HepG2 (cell line): ENCODE data around the gene PLSCR5. TPM values are rescaled to one million over a fixed set of nuclear protein-coding genes. Genes with fewer than 3 reads are reported as not detected.

Experiments used
- ATAC-seq: fragments of 200-7000 bp; cut with Tn5 transposase; 3 replicates; pipeline ENCODE4 v1.9.1; 2020; ENCODE audit warnings: mild to moderate bottlenecking, moderate library complexity
- BruUV-seq: library from RNA; stranded (reverse); fragments of 400-500 nt; replicated peaks from 2 replicates; lab custom pipeline; 2021; lab: Mats Ljungman, UMichigan
- CTCF ChIA-PET: fragments of 300-600 bp; formaldehyde crosslinking; extraction: SDS; loops from one replicate; lab custom pipeline; 2021; ENCODE audit warnings: low total read pairs, inconsistent platforms, low intra/inter-chr PET ratio; lab: Yijun Ruan, JAX
- POLR2A ChIA-PET: fragments of 350-600 bp; sonication (Branson Sonifier 250); formaldehyde crosslinking; loops from one replicate; lab custom pipeline; 2020; ENCODE audit warnings: antibody characterized with exemption, inconsistent platforms; lab: Yijun Ruan, JAX
- DNase-seq: peaks from one replicate; pipeline ENCODE4 v3.0.0-alpha.2; 2015; ENCODE audit warnings: low spot score
- FAIRE-seq: peaks from 3 replicates; lab custom pipeline; 2011; peaks lifted over from hg19 to GRCh38; lab: Jason Lieb, UNC
- H2AFZ ChIP-seq: one replicate; pipeline ENCODE4 v1.6.1; 2011; ENCODE audit warnings: low read length, inconsistent platforms
- H3K27ac ChIP-seq: fragments of 300-600 bp; 3 replicates; pipeline ENCODE4 v1.8.0; 2011; ENCODE audit warnings: mixed run types, mild to moderate bottlenecking, mixed read lengths, low read length, inconsistent platforms; ENCODE audit not compliant: insufficient read depth; ENCODE audit errors: extremely low read length
- H3K27me3 ChIP-seq, 2 experiments: fragments of 200-600 bp in 1 of 2; 2 replicates in 1 of 2; 3 replicates in 1 of 2; pipeline versions ENCODE4 v1.6.0 to v1.8.0; 2011; ENCODE audit warnings: low read length in 2 of 2, mild to moderate bottlenecking in 2 of 2, moderate library complexity in 2 of 2, inconsistent platforms in 1 of 2; ENCODE audit not compliant: insufficient read depth in 2 of 2, control insufficient read depth in 1 of 2
- H3K36me3 ChIP-seq, 2 experiments: fragments of 200-600 bp in 1 of 2; replicated peaks in 1 of 2; 2 replicates in 1 of 2; 3 replicates in 1 of 2; pipeline versions ENCODE4 v1.5.1 to v1.8.0; 2011; ENCODE audit warnings: low read length in 2 of 2, inconsistent platforms in 1 of 2; ENCODE audit not compliant: insufficient read depth in 2 of 2, control insufficient read depth in 1 of 2
- H3K4me1 ChIP-seq: 2 replicates; pipeline ENCODE4 v1.5.1; 2012; ENCODE audit warnings: low read length, inconsistent platforms; ENCODE audit not compliant: insufficient read depth
- H3K4me2 ChIP-seq: 2 replicates; pipeline ENCODE4 v1.6.0; 2011; ENCODE audit warnings: low read depth, low read length, inconsistent platforms
- H3K4me3 ChIP-seq, 3 experiments: fragments of 200-600 bp in 1 of 3; sonication (generic), shearing (Covaris generic) in 1 of 3; replicated peaks in 1 of 3; 2 replicates each; pipeline ENCODE4 v1.5.1; 2011 to 2016; ENCODE audit warnings: low read length in 3 of 3, inconsistent platforms in 2 of 3, low read depth in 2 of 3, mild to moderate bottlenecking in 2 of 3, control low read depth in 1 of 3, mixed read lengths in 1 of 3; ENCODE audit not compliant: insufficient read depth in 1 of 3
- H3K79me2 ChIP-seq: one replicate; pipeline ENCODE4 v1.6.1; 2011; ENCODE audit warnings: low read length, inconsistent platforms; ENCODE audit not compliant: insufficient read depth
- H3K9ac ChIP-seq: 2 replicates; pipeline ENCODE4 v1.6.0; 2011; ENCODE audit warnings: mild to moderate bottlenecking, low read depth, low read length, inconsistent platforms; ENCODE audit not compliant: insufficient read depth
- H3K9me3 ChIP-seq: 2 replicates; pipeline ENCODE4 v1.5.1; 2012; ENCODE audit warnings: mild to moderate bottlenecking, low read length
- H4K20me1 ChIP-seq: 2 replicates; pipeline ENCODE4 v1.6.0; 2011; ENCODE audit warnings: inconsistent platforms, mild to moderate bottlenecking, low read length, moderate library complexity; ENCODE audit not compliant: insufficient read depth
- DDIT3 ChIP-seq: sonication (generic); formaldehyde crosslinking; IDR thresholded peaks from 2 replicates; pipeline ENCODE4 v1.4.0; 2020; ENCODE audit warnings: mild to moderate bottlenecking, missing genetic modification reagents
- MAFK ChIP-seq, 2 experiments: IDR thresholded peaks in 1 of 2; conservative IDR thresholded peaks in 1 of 2; 2 replicates each; pipeline ENCODE4 v1.6.1; 2011; ENCODE audit warnings: improper control_type of control experiment in 2 of 2, low read length in 2 of 2
- MED8 ChIP-seq: sonication (generic); formaldehyde crosslinking; IDR thresholded peaks from 2 replicates; pipeline ENCODE4 v1.8.1; 2023; ENCODE audit warnings: mild to moderate bottlenecking, missing genetic modification reagents; ENCODE audit not compliant: insufficient replicate concordance
- MNT ChIP-seq: fragments of 450-650 bp; IDR thresholded peaks from 2 replicates; pipeline ENCODE4 v1.6.1; 2016
- NFIB ChIP-seq: sonication (generic); formaldehyde crosslinking; IDR thresholded peaks from 2 replicates; pipeline ENCODE4 v1.9.0; 2021; ENCODE audit warnings: missing genetic modification reagents, mild to moderate bottlenecking, borderline replicate concordance
- REXO4 ChIP-seq: sonication (generic); formaldehyde crosslinking; IDR thresholded peaks from 2 replicates; pipeline ENCODE4 v1.8.0; 2022; ENCODE audit warnings: missing genetic modification reagents, mild to moderate bottlenecking, borderline replicate concordance
- RFX5 ChIP-seq: IDR thresholded peaks from 2 replicates; pipeline ENCODE4 v1.6.1; 2011; ENCODE audit warnings: low read depth, low read length, improper control_type of control experiment
- SOX13 ChIP-seq, 3 experiments: fragments of 450-650 bp in 1 of 3; sonication (generic) in 1 of 3; formaldehyde crosslinking in 1 of 3; IDR thresholded peaks in 2 of 3; conservative IDR thresholded peaks in 1 of 3; 2 replicates each; pipeline versions ENCODE4 v1.5.0 to v1.6.1; 2016 to 2020; ENCODE audit warnings: antibody characterized with exemption in 1 of 3, mild to moderate bottlenecking in 1 of 3, missing compliant biosample characterization in 1 of 3, missing genetic modification reagents in 1 of 3, moderate library complexity in 1 of 3
- TCF7 ChIP-seq: sonication (generic); IDR thresholded peaks from 2 replicates; pipeline ENCODE4 v1.6.1; 2016; ENCODE audit warnings: antibody characterized with exemption, low read depth
- TOPORS ChIP-seq: sonication (generic); formaldehyde crosslinking; IDR thresholded peaks from 2 replicates; pipeline ENCODE4 v1.8.0; 2023; ENCODE audit warnings: mild to moderate bottlenecking, missing genetic modification reagents
- XBP1 ChIP-seq: sonication (generic); formaldehyde crosslinking; IDR thresholded peaks from 2 replicates; pipeline ENCODE4 v1.5.0; 2020; ENCODE audit warnings: missing genetic modification reagents
- ZBTB7A ChIP-seq: sonication (generic); formaldehyde crosslinking; IDR thresholded peaks from 2 replicates; pipeline ENCODE4 v1.8.0; 2022; ENCODE audit warnings: mild to moderate bottlenecking, missing genetic modification reagents
- ZNF251 ChIP-seq: sonication (generic); formaldehyde crosslinking; IDR thresholded peaks from 2 replicates; pipeline ENCODE4 v1.9.0; 2021; ENCODE audit warnings: mild to moderate bottlenecking, missing genetic modification reagents
- ZNF256 ChIP-seq: sonication (generic); formaldehyde crosslinking; conservative IDR thresholded peaks from 2 replicates; pipeline ENCODE4 v1.4.0; 2020; ENCODE audit warnings: missing genetic modification reagents
- ZNF337 ChIP-seq: sonication (generic); formaldehyde crosslinking; IDR thresholded peaks from 2 replicates; pipeline ENCODE4 v1.5.1; 2020; ENCODE audit warnings: missing genetic modification reagents, low read depth, mild to moderate bottlenecking, borderline replicate concordance
- ZNF713 ChIP-seq: sonication (generic); formaldehyde crosslinking; IDR thresholded peaks from 2 replicates; pipeline ENCODE4 v1.4.0; 2020; ENCODE audit warnings: mild to moderate bottlenecking, missing genetic modification reagents
- in situ Hi-C: cut with HindIII; loops from 2 replicates; pipeline ENCODE4 v1.10.0; 2017; ENCODE audit warnings: low pct_unique_long_range_greater_than_20kb; ENCODE audit not compliant: extremely low pct_ligation_motif_present
- intact Hi-C: fragments of 100-400 bp; cut with micrococcal nuclease; formaldehyde crosslinking; loops from one replicate; pipeline ENCODE4 v1.10.0; 2022; ENCODE audit not compliant: unreplicated experiment
- polyA plus RNA-seq, 8 experiments: library from polyadenylated mRNA; depleted of rRNA in 3 of 8; stranded (reverse) in 7 of 8; unstranded in 1 of 8; fragments of >200 nt; fragmentation: Illumina TruSeq in 4 of 8; extraction: Trizol in 4 of 8; gene quantifications; 2 replicates each; pipeline versions ENCODE4 v1.2.1 to v1.2.3, GENCODE V29; 2011 to 2016; ENCODE audit warnings: low read depth in 4 of 8, missing spikeins in 1 of 8, mixed read lengths in 1 of 8; ENCODE audit not compliant: insufficient read depth in 1 of 8
- total RNA-seq, 5 experiments: library from RNA; depleted of rRNA; stranded (reverse); fragments of >200 nt; fragmentation: Illumina TruSeq; extraction: Trizol; gene quantifications; 2 replicates each; pipeline ENCODE4 v1.2.3, GENCODE V29; 2016; ENCODE audit warnings: low read depth in 1 of 5
- TF ChIP-seq, protein P1 (sequence below): sonication (generic); formaldehyde crosslinking; IDR thresholded peaks from 2 replicates; pipeline ENCODE4 v1.4.0; 2020; ENCODE audit warnings: missing genetic modification reagents

Gene PLSCR5
- total and polyA plus RNA-seq, 2 of the 13 experiments (the other 11 are each of a cell fraction or from before 2014, with no cell fraction given): 0.50 TPM; not detected in 1

DNA sequence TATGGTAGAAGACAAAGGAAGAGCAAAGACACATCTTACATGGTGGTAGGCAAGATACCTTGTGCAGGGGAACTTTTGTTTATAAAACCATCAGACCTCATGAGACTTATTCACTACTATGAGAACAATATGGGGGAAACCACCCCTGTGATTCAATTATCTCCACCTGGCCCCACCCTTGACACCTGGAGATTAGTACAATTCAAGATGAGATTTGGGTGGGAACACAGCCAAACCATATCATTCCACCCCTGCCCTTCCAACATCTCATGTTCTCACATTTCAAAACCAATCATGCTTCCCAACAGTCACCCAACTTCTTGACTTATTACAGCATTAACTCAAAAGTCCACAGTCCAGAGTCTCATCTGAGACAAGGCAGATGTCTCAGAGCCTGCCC lies 39.0 kb downstream of the PLSCR5 start:
- H3K27me3 ChIP-seq: peaks cover 0 to 3% of the 10 kb centered on the region in 2 experiments; a peak in 1 of 5 replicates
- H2AFZ ChIP-seq: no peak overlapping the region
- H3K27ac ChIP-seq: no peak overlapping the region
- FAIRE-seq: no peak
- no peaks in the 10 kb centered on the region for H3K79me2 ChIP-seq
- H3K4me2 ChIP-seq: no peak overlapping the region
- ATAC-seq: no peak
- no peaks in the 10 kb centered on the region for H3K9me3 ChIP-seq
- no peaks in the 10 kb centered on the region for H3K36me3 ChIP-seq
- in situ Hi-C loops: no loop called here
- H4K20me1 ChIP-seq: no peaks in the 10 kb centered on the region
- no peak for TF ChIP-seq DDIT3
- TF ChIP-seq, protein P1, sequence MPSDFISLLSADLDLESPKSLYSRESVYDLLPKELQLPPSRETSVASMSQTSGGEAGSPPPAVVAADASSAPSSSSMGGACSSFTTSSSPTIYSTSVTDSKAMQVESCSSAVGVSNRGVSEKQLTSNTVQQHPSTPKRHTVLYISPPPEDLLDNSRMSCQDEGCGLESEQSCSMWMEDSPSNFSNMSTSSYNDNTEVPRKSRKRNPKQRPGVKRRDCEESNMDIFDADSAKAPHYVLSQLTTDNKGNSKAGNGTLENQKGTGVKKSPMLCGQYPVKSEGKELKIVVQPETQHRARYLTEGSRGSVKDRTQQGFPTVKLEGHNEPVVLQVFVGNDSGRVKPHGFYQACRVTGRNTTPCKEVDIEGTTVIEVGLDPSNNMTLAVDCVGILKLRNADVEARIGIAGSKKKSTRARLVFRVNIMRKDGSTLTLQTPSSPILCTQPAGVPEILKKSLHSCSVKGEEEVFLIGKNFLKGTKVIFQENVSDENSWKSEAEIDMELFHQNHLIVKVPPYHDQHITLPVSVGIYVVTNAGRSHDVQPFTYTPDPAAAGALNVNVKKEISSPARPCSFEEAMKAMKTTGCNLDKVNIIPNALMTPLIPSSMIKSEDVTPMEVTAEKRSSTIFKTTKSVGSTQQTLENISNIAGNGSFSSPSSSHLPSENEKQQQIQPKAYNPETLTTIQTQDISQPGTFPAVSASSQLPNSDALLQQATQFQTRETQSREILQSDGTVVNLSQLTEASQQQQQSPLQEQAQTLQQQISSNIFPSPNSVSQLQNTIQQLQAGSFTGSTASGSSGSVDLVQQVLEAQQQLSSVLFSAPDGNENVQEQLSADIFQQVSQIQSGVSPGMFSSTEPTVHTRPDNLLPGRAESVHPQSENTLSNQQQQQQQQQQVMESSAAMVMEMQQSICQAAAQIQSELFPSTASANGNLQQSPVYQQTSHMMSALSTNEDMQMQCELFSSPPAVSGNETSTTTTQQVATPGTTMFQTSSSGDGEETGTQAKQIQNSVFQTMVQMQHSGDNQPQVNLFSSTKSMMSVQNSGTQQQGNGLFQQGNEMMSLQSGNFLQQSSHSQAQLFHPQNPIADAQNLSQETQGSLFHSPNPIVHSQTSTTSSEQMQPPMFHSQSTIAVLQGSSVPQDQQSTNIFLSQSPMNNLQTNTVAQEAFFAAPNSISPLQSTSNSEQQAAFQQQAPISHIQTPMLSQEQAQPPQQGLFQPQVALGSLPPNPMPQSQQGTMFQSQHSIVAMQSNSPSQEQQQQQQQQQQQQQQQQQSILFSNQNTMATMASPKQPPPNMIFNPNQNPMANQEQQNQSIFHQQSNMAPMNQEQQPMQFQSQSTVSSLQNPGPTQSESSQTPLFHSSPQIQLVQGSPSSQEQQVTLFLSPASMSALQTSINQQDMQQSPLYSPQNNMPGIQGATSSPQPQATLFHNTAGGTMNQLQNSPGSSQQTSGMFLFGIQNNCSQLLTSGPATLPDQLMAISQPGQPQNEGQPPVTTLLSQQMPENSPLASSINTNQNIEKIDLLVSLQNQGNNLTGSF (CRISPR knock-in tag): no peak
- TF ChIP-seq TOPORS (CRISPR knock-in tag): no peak
- no peak for TF ChIP-seq ZNF337 (CRISPR knock-in tag)
- TF ChIP-seq ZNF251 (CRISPR knock-in tag): no peak
- no peak for TF ChIP-seq MED8 (CRISPR knock-in tag)
- TF ChIP-seq ZBTB7A (CRISPR knock-in tag): no peak
- TF ChIP-seq ZNF256 (CRISPR knock-in tag): no peak
- no peak for TF ChIP-seq MAFK (conservative IDR thresholded peaks at IDR 0.05 in 1 of 2, IDR thresholded peaks at IDR 0.05 in 1 of 2; ENCODE audit: low read length in 2 of 2)
- no peak for TF ChIP-seq TCF7
- no peak for TF ChIP-seq SOX13 (IDR thresholded peaks at IDR 0.05)
- TF ChIP-seq SOX13 (CRISPR knock-in tag; conservative IDR thresholded peaks at IDR 0.05 in 1 of 2, IDR thresholded peaks at IDR 0.05 in 1 of 2): no peak
- TF ChIP-seq RFX5: no peak
- no peak for TF ChIP-seq MNT
- no peak for TF ChIP-seq NFIB (CRISPR knock-in tag)
- TF ChIP-seq XBP1 (CRISPR knock-in tag): no peak
- no peak for TF ChIP-seq ZNF713 (CRISPR knock-in tag)
- TF ChIP-seq REXO4 (CRISPR knock-in tag): no peak
- TF ChIP-seq, all 625 proteins: peak for 0
- intact Hi-C loops: no loop called here
- POLR2A ChIA-PET: no interaction called here
- H3K4me1 ChIP-seq: no peaks in the 10 kb centered on the region
- no TSS peak for BruUV-seq
- H3K4me3 ChIP-seq: no peak overlapping the region
- CTCF ChIA-PET: no interaction called here
- H3K9ac ChIP-seq: no peak overlapping the region
- DNase-seq: no peak
